ENCODE results near the gene THNSL1. TPM values are rescaled to one million over a fixed set of nuclear protein-coding genes. Genes with fewer than 3 reads are reported as not detected.
"Not testable (repeated sequence)": the region's sequence is repeated elsewhere in the genome, so short reads cannot be mapped to it uniquely, and the experiment has no call there.

THNSL1 gene
- not detected in 2 replicates for total RNA-seq (2014; rRNA removed; shearing (Covaris generic); ENCODE audit: low replicate concordance)

GRCh38 chr10:25016376-25017153, at the start of gene THNSL1:
THNSL1 (plus strand) TSS chr10:25016612; CDS start chr10:25023224, 6,612 bp downstream.
- Histone ChIP-seq H3K9me3 (ENCODE audit: low read length) (peaks cover 3% of the 10 kb centered on the region; the same call in 1 of the 2 replicates), H3K27me3 (ENCODE audit: low read length) (no peaks in the 10 kb centered on the region), H3K27ac (ENCODE audit: low read length) (no peak within 1 kb of the TSS), H3K4me3 (ENCODE audit: low read length) (no peak within 1 kb of the TSS), H2AFZ (ENCODE audit: low read length) (no peak within 1 kb of the TSS), H3K4me2 (ENCODE audit: low read depth, low read length, poor library complexity, severe bottlenecking) (no peak within 1 kb of the TSS), H3K4me1 (ENCODE audit: low read length) (no peaks in the 10 kb centered on the region), H3K79me2 (ENCODE audit: low read length) (no peaks in the 10 kb centered on the region), H3K9me2 (replicated peaks; ENCODE audit: insufficient read depth, low read length) (no peaks in the 10 kb centered on the region), H4K20me1 (ENCODE audit: insufficient read depth, low read depth, low read length) (no peaks in the 10 kb centered on the region), H3K9ac (ENCODE audit: low read length) (no peak within 1 kb of the TSS), H3K36me3 (ENCODE audit: insufficient read depth, low read length) (no peaks in the 10 kb centered on the region)
- no peak for DNase-seq

GRCh38 chr10:24966962-24967481, 49.4 kb upstream of the THNSL1 start:
- Histone ChIP-seq H3K4me1 (ENCODE audit: low read length) (no peaks in the 10 kb centered on the region), H3K9me3 (ENCODE audit: low read length) (peaks cover 16% of the 10 kb centered on the region), H3K9me2 (replicated peaks; ENCODE audit: insufficient read depth, low read length) (no peaks in the 10 kb centered on the region), H3K36me3 (ENCODE audit: insufficient read depth, low read length) (no peaks in the 10 kb centered on the region), H3K79me2 (ENCODE audit: low read length) (no peaks in the 10 kb centered on the region), H2AFZ (ENCODE audit: low read length) (no peak overlapping the region), H3K27ac (ENCODE audit: low read length) (no peak overlapping the region), H4K20me1 (ENCODE audit: insufficient read depth, low read depth, low read length) (no peaks in the 10 kb centered on the region), H3K4me3 (ENCODE audit: low read length) (no peak overlapping the region), H3K9ac (ENCODE audit: low read length) (no peak overlapping the region), H3K27me3 (ENCODE audit: low read length) (no peaks in the 10 kb centered on the region), H3K4me2 (ENCODE audit: low read depth, low read length, poor library complexity, severe bottlenecking) (no peak overlapping the region)
- DNase-seq, result no peak

- Histone ChIP-seq H3K27ac (ENCODE audit: low read length) (no peak overlapping the region), H3K4me1 (ENCODE audit: low read length) (no peaks in the 10 kb centered on the region), H3K4me2 (ENCODE audit: low read depth, low read length, poor library complexity, severe bottlenecking) (no peak overlapping the region), H3K9me2 (replicated peaks; ENCODE audit: insufficient read depth, low read length) (no peaks in the 10 kb centered on the region), H3K79me2 (ENCODE audit: low read length) (no peaks in the 10 kb centered on the region), H2AFZ (ENCODE audit: low read length) (no peak overlapping the region), H3K36me3 (ENCODE audit: insufficient read depth, low read length) (no peaks in the 10 kb centered on the region), H3K9ac (ENCODE audit: low read length) (no peak overlapping the region), H3K9me3 (ENCODE audit: low read length) (peaks cover 16% of the 10 kb centered on the region), H3K27me3 (ENCODE audit: low read length) (no peaks in the 10 kb centered on the region), H4K20me1 (ENCODE audit: insufficient read depth, low read depth, low read length) (no peaks in the 10 kb centered on the region), H3K4me3 (ENCODE audit: low read length) (no peak overlapping the region)
- DNase-seq, result no peak
Observed at GRCh38 chr10:24968349-24968748, 48.1 kb upstream of the THNSL1 start.

- not testable (repeated sequence) for H3K79me2 ChIP-seq (ENCODE audit: low read length); H3K27me3 ChIP-seq (ENCODE audit: low read length); H3K27ac ChIP-seq (ENCODE audit: low read length); H4K20me1 ChIP-seq (ENCODE audit: insufficient read depth, low read depth, low read length); H3K4me1 ChIP-seq (ENCODE audit: low read length); H3K9me2 ChIP-seq (replicated peaks; ENCODE audit: insufficient read depth, low read length); H2AFZ ChIP-seq (ENCODE audit: low read length); H3K4me2 ChIP-seq (ENCODE audit: low read depth, low read length, poor library complexity, severe bottlenecking); H3K4me3 ChIP-seq (ENCODE audit: low read length); H3K36me3 ChIP-seq (ENCODE audit: insufficient read depth, low read length); H3K9ac ChIP-seq (ENCODE audit: low read length); DNase-seq
- peaks cover 16% of the 10 kb centered on the region for H3K9me3 ChIP-seq (ENCODE audit: low read length)
Observed at GRCh38 chr10:24968951-24969350, 47.5 kb upstream of the THNSL1 start.

- no peaks in the 10 kb centered on the region for H4K20me1 ChIP-seq (ENCODE audit: insufficient read depth, low read depth, low read length)
- H3K4me3 ChIP-seq (ENCODE audit: low read length), result no peak overlapping the region
- H2AFZ ChIP-seq (ENCODE audit: low read length), result no peak overlapping the region
- H3K4me1 ChIP-seq (ENCODE audit: low read length), result no peaks in the 10 kb centered on the region
- H3K9me3 ChIP-seq (ENCODE audit: low read length), result peaks cover 16% of the 10 kb centered on the region
- H3K27me3 ChIP-seq (ENCODE audit: low read length), result no peaks in the 10 kb centered on the region
- no peak overlapping the region for H3K9ac ChIP-seq (ENCODE audit: low read length)
- H3K4me2 ChIP-seq (ENCODE audit: low read depth, low read length, poor library complexity, severe bottlenecking), result no peak overlapping the region
- no peak overlapping the region for H3K27ac ChIP-seq (ENCODE audit: low read length)
- DNase-seq, result no peak
- H3K9me2 ChIP-seq (replicated peaks; ENCODE audit: insufficient read depth, low read length), result no peaks in the 10 kb centered on the region
- no peaks in the 10 kb centered on the region for H3K36me3 ChIP-seq (ENCODE audit: insufficient read depth, low read length)
- H3K79me2 ChIP-seq (ENCODE audit: low read length), result no peaks in the 10 kb centered on the region
Observed at GRCh38 chr10:24969841-24970281, 46.6 kb upstream of the THNSL1 start.

GRCh38 chr10:24971374-24971773, 45.0 kb upstream of the THNSL1 start:
- Histone ChIP-seq H3K4me1 (ENCODE audit: low read length) (no peaks in the 10 kb centered on the region), H3K27ac (ENCODE audit: low read length) (no peak overlapping the region), H2AFZ (ENCODE audit: low read length) (no peak overlapping the region), H3K36me3 (ENCODE audit: insufficient read depth, low read length) (no peaks in the 10 kb centered on the region), H3K9me2 (replicated peaks; ENCODE audit: insufficient read depth, low read length) (no peaks in the 10 kb centered on the region), H3K4me3 (ENCODE audit: low read length) (no peak overlapping the region), H4K20me1 (ENCODE audit: insufficient read depth, low read depth, low read length) (no peaks in the 10 kb centered on the region), H3K9ac (ENCODE audit: low read length) (no peak overlapping the region), H3K9me3 (ENCODE audit: low read length) (peaks cover 16% of the 10 kb centered on the region), H3K4me2 (ENCODE audit: low read depth, low read length, poor library complexity, severe bottlenecking) (no peak overlapping the region), H3K79me2 (ENCODE audit: low read length) (no peaks in the 10 kb centered on the region), H3K27me3 (ENCODE audit: low read length) (no peaks in the 10 kb centered on the region)
- DNase-seq, result no peak

- Histone ChIP-seq H3K9me3 (ENCODE audit: low read length) (peaks cover 12% of the 10 kb centered on the region; the same call in 1 of the 2 replicates), H4K20me1 (ENCODE audit: insufficient read depth, low read depth, low read length) (no peaks in the 10 kb centered on the region), H3K4me3 (ENCODE audit: low read length) (no peak overlapping the region), H3K27ac (ENCODE audit: low read length) (no peak overlapping the region), H3K4me2 (ENCODE audit: low read depth, low read length, poor library complexity, severe bottlenecking) (no peak overlapping the region), H3K9me2 (replicated peaks; ENCODE audit: insufficient read depth, low read length) (no peaks in the 10 kb centered on the region), H3K79me2 (ENCODE audit: low read length) (no peaks in the 10 kb centered on the region), H3K36me3 (ENCODE audit: insufficient read depth, low read length) (no peaks in the 10 kb centered on the region), H3K4me1 (ENCODE audit: low read length) (no peaks in the 10 kb centered on the region), H2AFZ (ENCODE audit: low read length) (no peak overlapping the region), H3K27me3 (ENCODE audit: low read length) (no peaks in the 10 kb centered on the region), H3K9ac (ENCODE audit: low read length) (no peak overlapping the region)
- no peak for DNase-seq
Observed at GRCh38 chr10:24973163-24973562, 43.2 kb upstream of the THNSL1 start.

GRCh38 chr10:24974976-24975375, 41.4 kb upstream of the THNSL1 start:
- H3K4me1 ChIP-seq (ENCODE audit: low read length), result no peaks in the 10 kb centered on the region
- no peak overlapping the region for H2AFZ ChIP-seq (ENCODE audit: low read length)
- H3K27me3 ChIP-seq (ENCODE audit: low read length), result no peaks in the 10 kb centered on the region
- H3K4me2 ChIP-seq (ENCODE audit: low read depth, low read length, poor library complexity, severe bottlenecking), result no peak overlapping the region
- no peak for DNase-seq
- H3K36me3 ChIP-seq (ENCODE audit: insufficient read depth, low read length), result no peaks in the 10 kb centered on the region
- H3K9me3 ChIP-seq (ENCODE audit: low read length), result peaks cover 5% of the 10 kb centered on the region; the same call in 1 of the 2 replicates
- no peaks in the 10 kb centered on the region for H4K20me1 ChIP-seq (ENCODE audit: insufficient read depth, low read depth, low read length)
- H3K27ac ChIP-seq (ENCODE audit: low read length), result no peak overlapping the region
- H3K79me2 ChIP-seq (ENCODE audit: low read length), result no peaks in the 10 kb centered on the region
- no peak overlapping the region for H3K4me3 ChIP-seq (ENCODE audit: low read length)
- no peaks in the 10 kb centered on the region for H3K9me2 ChIP-seq (replicated peaks; ENCODE audit: insufficient read depth, low read length)
- H3K9ac ChIP-seq (ENCODE audit: low read length), result no peak overlapping the region

Measured in Karpas-422 (cell line).